ENCODE data around the gene PTPN1. TPM values are rescaled to one million over a fixed set of nuclear protein-coding genes. Genes with fewer than 3 reads are reported as not detected.
"Not testable (repeated sequence)": the region's sequence is repeated elsewhere in the genome, so short reads cannot be mapped to it uniquely, and the experiment has no call there.

Gene PTPN1
- total RNA-seq, 1 experiment from 2014 or later, result 63.0 TPM

DNA sequence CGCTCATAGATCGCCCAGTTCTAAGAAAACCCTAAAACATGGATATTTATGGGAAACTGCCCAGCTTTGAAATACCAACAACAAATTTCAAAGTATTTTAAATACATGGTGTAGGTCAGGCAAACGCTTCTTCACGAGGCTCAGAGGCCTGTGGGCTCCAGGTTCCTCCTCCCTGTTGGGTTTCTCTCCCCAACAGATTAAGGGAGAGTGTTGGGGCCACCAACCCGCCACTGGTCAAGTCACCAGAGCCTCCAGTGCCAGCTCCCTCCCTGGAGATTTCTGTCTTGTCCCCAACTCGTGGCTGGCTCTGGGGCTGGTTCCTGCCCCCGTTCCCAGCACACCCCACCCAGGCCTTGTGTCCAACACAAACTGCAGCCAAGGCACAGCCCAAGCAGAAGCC, 87.9 kb downstream of the PTPN1 start:
- H3K4me1 Mint-ChIP-seq (ENCODE audit: insufficient read depth, unreplicated experiment), result no peaks in the 10 kb centered on the region
- ChIA-PET CTCF (interaction anchor here (0.7 kb wide), 1 partner anchor 200 kb away, joined by 3 read pairs; no protein-coding TSS in a partner anchor), POLR2A (interaction anchor here (1.5 kb wide), 1 partner anchor 66 kb away, joined by 3 read pairs; no protein-coding TSS in a partner anchor)
- H3K9me3 Mint-ChIP-seq (ENCODE audit: unreplicated experiment), result no peaks in the 10 kb centered on the region
- intact Hi-C loops (cut with micrococcal nuclease), result no loop called here
- no peaks in the 10 kb centered on the region for H3K27me3 Mint-ChIP-seq (ENCODE audit: insufficient read depth, unreplicated experiment)
- H3K4me3 Mint-ChIP-seq (ENCODE audit: unreplicated experiment), result no peak overlapping the region
- TF ChIP-seq, protein P1, sequence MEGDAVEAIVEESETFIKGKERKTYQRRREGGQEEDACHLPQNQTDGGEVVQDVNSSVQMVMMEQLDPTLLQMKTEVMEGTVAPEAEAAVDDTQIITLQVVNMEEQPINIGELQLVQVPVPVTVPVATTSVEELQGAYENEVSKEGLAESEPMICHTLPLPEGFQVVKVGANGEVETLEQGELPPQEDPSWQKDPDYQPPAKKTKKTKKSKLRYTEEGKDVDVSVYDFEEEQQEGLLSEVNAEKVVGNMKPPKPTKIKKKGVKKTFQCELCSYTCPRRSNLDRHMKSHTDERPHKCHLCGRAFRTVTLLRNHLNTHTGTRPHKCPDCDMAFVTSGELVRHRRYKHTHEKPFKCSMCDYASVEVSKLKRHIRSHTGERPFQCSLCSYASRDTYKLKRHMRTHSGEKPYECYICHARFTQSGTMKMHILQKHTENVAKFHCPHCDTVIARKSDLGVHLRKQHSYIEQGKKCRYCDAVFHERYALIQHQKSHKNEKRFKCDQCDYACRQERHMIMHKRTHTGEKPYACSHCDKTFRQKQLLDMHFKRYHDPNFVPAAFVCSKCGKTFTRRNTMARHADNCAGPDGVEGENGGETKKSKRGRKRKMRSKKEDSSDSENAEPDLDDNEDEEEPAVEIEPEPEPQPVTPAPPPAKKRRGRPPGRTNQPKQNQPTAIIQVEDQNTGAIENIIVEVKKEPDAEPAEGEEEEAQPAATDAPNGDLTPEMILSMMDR (IDR thresholded peaks at IDR 0.05; ENCODE audit: unreplicated experiment), result no peak
- no peak overlapping the region for H3K27ac Mint-ChIP-seq (ENCODE audit: low read depth, unreplicated experiment)
- no TSS peak for BruUV-seq (replicated peaks)
- DNase-seq (ENCODE audit: unreplicated experiment), result no peak
- H3K36me3 Mint-ChIP-seq (ENCODE audit: insufficient read depth, unreplicated experiment), result no peaks in the 10 kb centered on the region

DNA sequence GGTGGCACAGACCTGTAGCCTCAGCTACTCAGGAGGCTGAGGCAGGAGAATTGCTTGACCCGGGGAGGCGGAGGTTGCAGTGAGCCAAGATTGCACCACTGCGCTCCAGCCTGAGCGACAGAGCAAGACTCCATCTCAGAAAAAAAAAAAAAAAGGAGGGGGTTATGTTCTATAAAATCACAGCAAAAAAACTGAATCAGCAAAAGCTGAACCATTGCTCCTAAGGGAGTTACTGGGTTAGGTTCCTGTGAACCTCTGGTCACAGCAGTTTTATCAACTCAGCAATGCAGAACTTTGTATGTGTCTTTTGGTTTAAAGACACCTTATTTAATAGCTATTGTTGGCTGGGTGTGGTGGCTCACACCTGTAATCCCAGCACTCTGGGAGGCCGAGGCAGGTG, 88.6 kb downstream of the PTPN1 start:
- H3K27me3 Mint-ChIP-seq (ENCODE audit: insufficient read depth, unreplicated experiment); intact Hi-C loops (cut with micrococcal nuclease); H3K9me3 Mint-ChIP-seq (ENCODE audit: unreplicated experiment); DNase-seq (ENCODE audit: unreplicated experiment); H3K4me3 Mint-ChIP-seq (ENCODE audit: unreplicated experiment); BruUV-seq (replicated peaks); H3K36me3 Mint-ChIP-seq (ENCODE audit: insufficient read depth, unreplicated experiment); POLR2A ChIA-PET; H3K4me1 Mint-ChIP-seq (ENCODE audit: insufficient read depth, unreplicated experiment); H3K27ac Mint-ChIP-seq (ENCODE audit: low read depth, unreplicated experiment): not testable (repeated sequence)
- CTCF ChIA-PET, result interaction anchor here (0.5 to 1.0 kb wide), 9 partner anchors 12 to 412 kb away, joined by 3 to 6 read pairs (median 3); no protein-coding TSS in a partner anchor

DNA sequence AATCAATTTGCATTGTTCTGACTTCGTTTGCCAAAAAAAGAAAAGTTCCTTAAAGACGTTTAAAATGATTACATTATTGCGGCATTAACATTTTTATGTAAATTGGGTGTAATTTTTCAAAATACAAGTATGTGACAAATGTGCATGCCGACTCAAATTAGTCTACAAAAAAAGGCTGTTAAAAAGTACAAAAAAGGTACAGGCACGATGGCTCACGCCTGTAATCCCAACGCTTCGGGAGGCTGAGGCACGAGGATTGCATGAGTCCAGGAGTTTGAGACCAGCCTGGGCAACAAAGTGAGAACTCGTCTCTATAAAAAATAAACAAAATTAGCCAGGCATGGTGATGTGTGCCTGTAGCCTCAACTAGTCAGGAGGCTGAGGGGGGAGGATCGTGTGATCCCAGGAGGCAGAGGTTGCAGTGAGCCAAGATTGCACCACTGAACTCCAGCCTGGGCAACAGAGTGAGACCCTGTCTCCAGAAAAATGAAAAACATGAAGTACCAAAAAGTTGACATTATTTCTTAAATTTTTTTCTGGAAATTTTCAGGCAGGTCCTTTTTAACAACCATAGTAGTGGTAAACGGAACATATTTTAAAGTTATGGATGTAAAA, 90.2 kb downstream of the PTPN1 start:
- ChIA-PET POLR2A (no interaction called here), CTCF (interaction anchor here (0.7 kb wide), 1 partner anchor 195 kb away, joined by 3 read pairs; the partner anchor contains the start of gene BCAS4)
- BruUV-seq (replicated peaks), result no TSS peak
- intact Hi-C loops (cut with micrococcal nuclease), result no loop called here
- Mint-ChIP-seq H3K27me3 (ENCODE audit: insufficient read depth, unreplicated experiment) (no peaks in the 10 kb centered on the region), H3K9me3 (ENCODE audit: unreplicated experiment) (no peaks in the 10 kb centered on the region), H3K36me3 (ENCODE audit: insufficient read depth, unreplicated experiment) (no peaks in the 10 kb centered on the region), H3K4me3 (ENCODE audit: unreplicated experiment) (no peak overlapping the region), H3K27ac (ENCODE audit: low read depth, unreplicated experiment) (no peak overlapping the region), H3K4me1 (ENCODE audit: insufficient read depth, unreplicated experiment) (no peaks in the 10 kb centered on the region)
- TF ChIP-seq, protein P1 (IDR thresholded peaks at IDR 0.05; ENCODE audit: unreplicated experiment), result no peak
- DNase-seq (ENCODE audit: unreplicated experiment), result no peak

DNA sequence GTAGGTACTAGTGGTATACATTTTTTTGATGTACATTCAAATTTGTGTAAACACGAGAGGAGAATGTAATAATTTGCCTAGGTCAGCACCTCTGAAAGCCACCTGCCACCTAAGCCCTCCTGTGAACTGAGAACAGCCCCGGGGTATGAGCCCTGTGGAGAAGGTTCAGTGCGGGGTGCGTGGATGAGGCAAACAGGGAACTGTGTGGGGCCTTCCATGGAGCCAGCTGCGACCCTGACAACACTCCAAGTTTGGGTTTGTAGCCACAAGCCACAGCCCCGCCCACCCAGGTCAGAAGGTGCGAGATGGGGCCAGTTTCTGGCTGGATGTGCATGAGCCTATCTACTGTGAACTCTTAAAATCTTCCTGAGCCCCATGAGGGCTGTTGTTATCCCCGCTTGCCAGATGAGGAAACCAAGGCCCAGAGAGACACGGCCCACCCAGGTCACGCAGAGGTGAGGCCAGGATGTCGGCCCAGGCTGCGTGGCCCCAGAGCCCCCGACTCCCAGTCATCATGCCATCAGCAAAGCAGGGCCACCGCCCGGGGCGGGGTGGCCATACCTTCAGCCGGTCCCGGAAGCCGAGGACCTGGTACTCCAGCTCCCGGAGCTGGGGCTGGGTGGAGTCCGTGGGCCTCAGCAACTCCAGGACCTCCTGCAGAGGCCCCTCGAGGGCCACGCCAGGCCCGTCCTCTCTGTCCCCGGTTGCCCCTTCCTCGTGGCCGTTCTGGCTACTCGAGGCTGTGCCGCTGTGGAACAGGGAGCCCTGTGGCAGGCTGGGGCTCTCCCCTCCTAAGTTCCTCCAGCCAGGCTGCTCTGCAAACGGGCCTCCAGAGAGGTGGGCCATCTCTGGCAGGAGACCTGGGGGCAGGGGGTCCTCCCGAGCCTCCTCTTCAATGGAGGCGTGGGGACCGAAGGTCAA, 91.6 kb downstream of the PTPN1 start:
- H3K4me1 Mint-ChIP-seq (ENCODE audit: insufficient read depth, unreplicated experiment), result no peaks in the 10 kb centered on the region
- H3K27ac Mint-ChIP-seq (ENCODE audit: low read depth, unreplicated experiment), result no peak overlapping the region
- no peaks in the 10 kb centered on the region for H3K27me3 Mint-ChIP-seq (ENCODE audit: insufficient read depth, unreplicated experiment)
- H3K9me3 Mint-ChIP-seq (ENCODE audit: unreplicated experiment), result no peaks in the 10 kb centered on the region
- no peak overlapping the region for H3K4me3 Mint-ChIP-seq (ENCODE audit: unreplicated experiment)
- ChIA-PET POLR2A (no interaction called here), CTCF (interaction anchor here (0.6 kb wide), 1 partner anchor 482 kb away, joined by 3 read pairs; no protein-coding TSS in a partner anchor)
- no TSS peak for BruUV-seq (replicated peaks)
- H3K36me3 Mint-ChIP-seq (ENCODE audit: insufficient read depth, unreplicated experiment), result no peaks in the 10 kb centered on the region
- DNase-seq (ENCODE audit: unreplicated experiment), result no peak
- TF ChIP-seq, protein P1 (IDR thresholded peaks at IDR 0.05; ENCODE audit: unreplicated experiment), result no peak
- intact Hi-C loops (cut with micrococcal nuclease), result no loop called here

Data from MCF 10A (cell line).